ENCODE results near the gene RRP1. TPM values are rescaled to one million over a fixed set of nuclear protein-coding genes. Genes with fewer than 3 reads are reported as not detected.

RRP1 gene
- total RNA-seq, 2 donors from 2014 or later = 9.9 to 27.7 TPM

DNA sequence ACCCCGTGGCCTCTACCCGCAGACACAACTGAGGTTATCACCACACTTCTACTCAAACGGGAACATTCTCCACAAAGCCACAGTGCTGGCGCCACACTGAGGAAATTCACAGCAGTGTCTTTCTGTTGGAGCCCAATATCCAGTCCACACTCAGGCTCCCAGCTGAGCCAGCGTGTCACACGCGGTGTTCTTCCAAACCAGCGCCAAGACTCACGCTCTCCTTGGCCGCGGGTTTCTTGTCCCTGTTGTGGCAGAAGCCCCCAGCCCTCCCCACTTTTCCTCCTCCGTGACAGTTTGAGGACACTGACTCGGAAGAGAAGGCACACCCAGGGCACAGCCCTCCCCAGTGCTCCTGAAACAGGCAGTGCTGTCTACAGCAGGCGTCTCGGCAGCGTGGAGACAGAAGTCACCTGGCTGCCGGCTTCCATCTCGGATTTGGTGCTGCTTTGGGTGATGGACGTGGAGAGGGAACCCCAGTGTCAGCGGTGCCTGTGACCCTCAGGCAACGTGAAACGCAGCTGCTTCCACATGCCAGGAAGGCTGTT lies 40.3 kb downstream of the RRP1 start:
- Histone ChIP-seq H3K4me1 (peaks cover 11% of the 10 kb centered on the region), H3K27me3 (no peaks in the 10 kb centered on the region), H3K9me3 (no peaks in the 10 kb centered on the region), H3K36me3 (replicated peaks in 1 of 2; ENCODE audit: insufficient read depth in 1 of 2, low read depth in 2 of 2) (no peaks in the 10 kb centered on the region), H3K4me3 (no peak overlapping the region), H3K27ac (no peak overlapping the region)
- 49 to 60% methylated on average over 13 to 22 of the region's 22 CpGs for WGBS, 2 donors
- no peak for ATAC-seq
- no peak for TF ChIP-seq POLR2A (IDR thresholded peaks at IDR 0.05)
- TF ChIP-seq, protein P1, sequence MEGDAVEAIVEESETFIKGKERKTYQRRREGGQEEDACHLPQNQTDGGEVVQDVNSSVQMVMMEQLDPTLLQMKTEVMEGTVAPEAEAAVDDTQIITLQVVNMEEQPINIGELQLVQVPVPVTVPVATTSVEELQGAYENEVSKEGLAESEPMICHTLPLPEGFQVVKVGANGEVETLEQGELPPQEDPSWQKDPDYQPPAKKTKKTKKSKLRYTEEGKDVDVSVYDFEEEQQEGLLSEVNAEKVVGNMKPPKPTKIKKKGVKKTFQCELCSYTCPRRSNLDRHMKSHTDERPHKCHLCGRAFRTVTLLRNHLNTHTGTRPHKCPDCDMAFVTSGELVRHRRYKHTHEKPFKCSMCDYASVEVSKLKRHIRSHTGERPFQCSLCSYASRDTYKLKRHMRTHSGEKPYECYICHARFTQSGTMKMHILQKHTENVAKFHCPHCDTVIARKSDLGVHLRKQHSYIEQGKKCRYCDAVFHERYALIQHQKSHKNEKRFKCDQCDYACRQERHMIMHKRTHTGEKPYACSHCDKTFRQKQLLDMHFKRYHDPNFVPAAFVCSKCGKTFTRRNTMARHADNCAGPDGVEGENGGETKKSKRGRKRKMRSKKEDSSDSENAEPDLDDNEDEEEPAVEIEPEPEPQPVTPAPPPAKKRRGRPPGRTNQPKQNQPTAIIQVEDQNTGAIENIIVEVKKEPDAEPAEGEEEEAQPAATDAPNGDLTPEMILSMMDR (IDR thresholded peaks at IDR 0.05) = no peak
- intact Hi-C loops (cut with DNase I) = no loop called here
- DNase-seq = no peak

- no peak overlapping the region for H3K27ac ChIP-seq
- 86 to 90% methylated on average over 10 to 14 of the region's 14 CpGs for WGBS, 2 donors
- TF ChIP-seq, protein P1 (IDR thresholded peaks at IDR 0.05) = no peak
- no peak for TF ChIP-seq POLR2A (IDR thresholded peaks at IDR 0.05)
- H3K4me1 ChIP-seq = no peaks in the 10 kb centered on the region
- no peaks in the 10 kb centered on the region for H3K36me3 ChIP-seq (replicated peaks in 1 of 2; ENCODE audit: insufficient read depth in 1 of 2, low read depth in 2 of 2)
- DNase-seq (no peak), ATAC-seq (no peak)
- no peak overlapping the region for H3K4me3 ChIP-seq
- intact Hi-C loops (cut with DNase I) = no loop called here
- no peaks in the 10 kb centered on the region for H3K9me3 ChIP-seq
- H3K27me3 ChIP-seq = no peaks in the 10 kb centered on the region
Measured at GRCh38 chr21:43832158-43832550, 42.8 kb downstream of the RRP1 start.

- no peak for DNase-seq
- intact Hi-C loops (cut with DNase I) = no loop called here
- Histone ChIP-seq H3K27me3 (no peaks in the 10 kb centered on the region), H3K36me3 (replicated peaks in 1 of 2; ENCODE audit: insufficient read depth in 1 of 2, low read depth in 2 of 2) (no peaks in the 10 kb centered on the region), H3K4me3 (no peak overlapping the region), H3K9me3 (no peaks in the 10 kb centered on the region), H3K4me1 (no peaks in the 10 kb centered on the region), H3K27ac (no peak overlapping the region)
- 78 to 82% methylated on average over 9 to 10 of the region's 10 CpGs for WGBS, 2 donors
- no peak for ATAC-seq
- TF ChIP-seq, protein P1 (IDR thresholded peaks at IDR 0.05) = no peak
- no peak for TF ChIP-seq POLR2A (IDR thresholded peaks at IDR 0.05)
Measured at GRCh38 chr21:43832648-43833047, 43.3 kb downstream of the RRP1 start.

- H3K36me3 ChIP-seq (replicated peaks in 1 of 2; ENCODE audit: insufficient read depth in 1 of 2, low read depth in 2 of 2) = no peaks in the 10 kb centered on the region
- no peaks in the 10 kb centered on the region for H3K9me3 ChIP-seq
- H3K4me1 ChIP-seq = no peaks in the 10 kb centered on the region
- no peak for ATAC-seq
- no peaks in the 10 kb centered on the region for H3K27me3 ChIP-seq
- no peak overlapping the region for H3K27ac ChIP-seq
- intact Hi-C loops (cut with DNase I) = no loop called here
- no peak overlapping the region for H3K4me3 ChIP-seq
- no peak for DNase-seq
- WGBS, 2 donors = 78 to 90% methylated on average over 17 to 30 of the region's 30 CpGs
- TF ChIP-seq POLR2A (IDR thresholded peaks at IDR 0.05) = no peak
- TF ChIP-seq, protein P1 (IDR thresholded peaks at IDR 0.05) = no peak
Measured at GRCh38 chr21:43834146-43834905, 44.9 kb downstream of the RRP1 start.

GRCh38 chr21:43835050-43835449 lies 45.7 kb downstream of the RRP1 start:
- Histone ChIP-seq H3K4me3 (no peak overlapping the region), H3K27ac (no peak overlapping the region), H3K27me3 (no peaks in the 10 kb centered on the region), H3K9me3 (no peaks in the 10 kb centered on the region), H3K4me1 (no peaks in the 10 kb centered on the region), H3K36me3 (replicated peaks in 1 of 2; ENCODE audit: insufficient read depth in 1 of 2, low read depth in 2 of 2) (no peaks in the 10 kb centered on the region)
- ATAC-seq (no peak), DNase-seq (no peak)
- TF ChIP-seq POLR2A (IDR thresholded peaks at IDR 0.05) = no peak
- TF ChIP-seq, protein P1 (IDR thresholded peaks at IDR 0.05) = no peak
- WGBS, 2 donors = 60 to 68% methylated on average over 11 to 15 of the region's 15 CpGs
- intact Hi-C loops (cut with DNase I) = no loop called here

All from body of pancreas (tissue), 4 donors.